ENCODE results near the gene RASAL2. TPM values are rescaled to one million over a fixed set of nuclear protein-coding genes. Genes with fewer than 3 reads are reported as not detected.

Gene RASAL2
- total RNA-seq, 1 experiment from 2014 or later, result 56.9 TPM

- intact Hi-C loops (cut with micrococcal nuclease), result no loop called here
- H3K4me1 Mint-ChIP-seq (ENCODE audit: insufficient read depth, unreplicated experiment), result peaks cover 36% of the 10 kb centered on the region
- DNase-seq (ENCODE audit: unreplicated experiment), result no peak
- POLR2A ChIA-PET, result interaction anchor here (0.7 to 1.0 kb wide), 3 partner anchors 10 to 144 kb away, joined by 3 to 4 read pairs (median 3); no protein-coding TSS in a partner anchor
- CTCF ChIA-PET, result interaction anchor here (1.0 to 1.4 kb wide), 4 partner anchors 59 to 278 kb away, joined by 3 to 5 read pairs (median 4); no protein-coding TSS in a partner anchor
- H3K36me3 Mint-ChIP-seq (ENCODE audit: insufficient read depth, unreplicated experiment), result no peaks in the 10 kb centered on the region
- peaks cover 9% of the 10 kb centered on the region for H3K9me3 Mint-ChIP-seq (ENCODE audit: unreplicated experiment)
- no peak for TF ChIP-seq CTCF (IDR thresholded peaks at IDR 0.05; ENCODE audit: unreplicated experiment)
- H3K27me3 Mint-ChIP-seq (ENCODE audit: insufficient read depth, unreplicated experiment), result no peaks in the 10 kb centered on the region
- no peak overlapping the region for H3K4me3 Mint-ChIP-seq (ENCODE audit: unreplicated experiment)
- peak overlapping the region; percentile 10 for H3K27ac Mint-ChIP-seq (ENCODE audit: low read depth, unreplicated experiment)
- BruUV-seq (replicated peaks), result no TSS peak
These were observed 129.4 kb downstream of the RASAL2 start for GRCh38 chr1:178223289-178223688.

- H3K9me3 Mint-ChIP-seq (ENCODE audit: unreplicated experiment), result peaks cover 9% of the 10 kb centered on the region
- no peak overlapping the region for H3K4me3 Mint-ChIP-seq (ENCODE audit: unreplicated experiment)
- BruUV-seq (replicated peaks), result no TSS peak
- DNase-seq (ENCODE audit: unreplicated experiment), result no peak
- no peak for TF ChIP-seq CTCF (IDR thresholded peaks at IDR 0.05; ENCODE audit: unreplicated experiment)
- ChIA-PET CTCF (interaction anchor here (0.6 to 1.4 kb wide), 8 partner anchors 13 to 279 kb away, joined by 3 to 5 read pairs (median 4); no protein-coding TSS in a partner anchor), POLR2A (interaction anchor here (0.6 to 1.5 kb wide), 3 partner anchors 8 to 128 kb away, joined by 3 to 4 read pairs (median 3); no protein-coding TSS in a partner anchor)
- no peaks in the 10 kb centered on the region for H3K36me3 Mint-ChIP-seq (ENCODE audit: insufficient read depth, unreplicated experiment)
- H3K27ac Mint-ChIP-seq (ENCODE audit: low read depth, unreplicated experiment), result no peak overlapping the region
- H3K4me1 Mint-ChIP-seq (ENCODE audit: insufficient read depth, unreplicated experiment), result peaks cover 36% of the 10 kb centered on the region
- intact Hi-C loops (cut with micrococcal nuclease), result no loop called here
- H3K27me3 Mint-ChIP-seq (ENCODE audit: insufficient read depth, unreplicated experiment), result no peaks in the 10 kb centered on the region
These were observed 130.5 kb downstream of the RASAL2 start for GRCh38 chr1:178224358-178224757.

- no peak for TF ChIP-seq CTCF (IDR thresholded peaks at IDR 0.05; ENCODE audit: unreplicated experiment)
- CTCF ChIA-PET, result no interaction called here
- peaks cover 7% of the 10 kb centered on the region for H3K9me3 Mint-ChIP-seq (ENCODE audit: unreplicated experiment)
These were observed 137.0 kb downstream of the RASAL2 start for GRCh38 chr1:178230881-178231409.

GRCh38 chr1:178232108-178232507, 138.2 kb downstream of the RASAL2 start:
- ChIA-PET POLR2A (interaction anchor here (0.9 to 1.1 kb wide), 2 partner anchors 12 to 58 kb away, joined by 3 to 4 read pairs; no protein-coding TSS in a partner anchor), CTCF (interaction anchor here (0.6 to 0.7 kb wide), 2 partner anchors 227 to 880 kb away, joined by 3 to 4 read pairs; no protein-coding TSS in a partner anchor)
- H3K27ac Mint-ChIP-seq (ENCODE audit: low read depth, unreplicated experiment), result peak overlapping the region; percentile 35
- DNase-seq (ENCODE audit: unreplicated experiment), result no peak
- H3K27me3 Mint-ChIP-seq (ENCODE audit: insufficient read depth, unreplicated experiment), result no peaks in the 10 kb centered on the region
- H3K9me3 Mint-ChIP-seq (ENCODE audit: unreplicated experiment), result peaks cover 7% of the 10 kb centered on the region
- H3K4me3 Mint-ChIP-seq (ENCODE audit: unreplicated experiment), result no peak overlapping the region
- peaks cover 40% of the 10 kb centered on the region for H3K4me1 Mint-ChIP-seq (ENCODE audit: insufficient read depth, unreplicated experiment)
- TF ChIP-seq CTCF (IDR thresholded peaks at IDR 0.05; ENCODE audit: unreplicated experiment), result no peak
- no peaks in the 10 kb centered on the region for H3K36me3 Mint-ChIP-seq (ENCODE audit: insufficient read depth, unreplicated experiment)
- intact Hi-C loops (cut with micrococcal nuclease), result no loop called here
- BruUV-seq (replicated peaks), result no TSS peak

More at GRCh38 chr1:178230881-178231409, 137.0 kb downstream of the RASAL2 start:
- no peak overlapping the region for H3K4me3 Mint-ChIP-seq (ENCODE audit: unreplicated experiment)
- intact Hi-C loops (cut with micrococcal nuclease), result no loop called here
- H3K36me3 Mint-ChIP-seq (ENCODE audit: insufficient read depth, unreplicated experiment), result no peaks in the 10 kb centered on the region
- peak overlapping the region; percentile 42 for H3K27ac Mint-ChIP-seq (ENCODE audit: low read depth, unreplicated experiment)
- POLR2A ChIA-PET, result interaction anchor here (1.3 to 1.7 kb wide), 2 partner anchors 10 kb away, joined by 3 to 7 read pairs; no protein-coding TSS in a partner anchor
- H3K4me1 Mint-ChIP-seq (ENCODE audit: insufficient read depth, unreplicated experiment), result peaks cover 32% of the 10 kb centered on the region
- H3K27me3 Mint-ChIP-seq (ENCODE audit: insufficient read depth, unreplicated experiment), result no peaks in the 10 kb centered on the region
- no peak for DNase-seq (ENCODE audit: unreplicated experiment)
- no TSS peak for BruUV-seq (replicated peaks)

Measured in MCF 10A (cell line).